NCI-H146 treated with DMSO at 0.1 percent for 48 hours (cell line): ENCODE measurements around the gene ERC1.
"Not testable (repeated sequence)": the region's sequence is repeated elsewhere in the genome, so short reads cannot be mapped to it uniquely, and the experiment has no call there.

Source experiments
- DNase-seq: peaks from one replicate; lab custom pipeline; 2025; ENCODE audit not compliant: unreplicated experiment; lab: John Stamatoyannopoulos, UW

The ERC1 gene

DNA sequence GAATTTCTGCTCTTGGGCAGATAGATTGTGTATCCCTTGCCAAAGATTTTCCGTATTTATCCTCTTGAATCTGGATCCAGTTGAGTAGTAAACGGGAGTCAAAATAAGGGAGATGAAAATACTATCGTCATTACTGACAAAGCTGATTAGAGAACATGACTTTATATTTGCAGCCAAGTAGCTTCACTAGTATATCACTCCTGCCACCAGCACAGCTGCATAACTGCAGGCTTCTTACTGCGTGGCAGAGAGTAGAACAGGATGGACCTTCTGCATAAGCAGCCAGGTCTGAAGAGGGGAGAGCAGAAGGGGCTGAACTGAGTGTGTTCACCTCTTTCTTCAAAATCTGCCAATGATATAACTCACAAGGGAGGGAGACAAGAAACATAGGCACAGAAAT is 319.6 kb downstream of the ERC1 start:
- no peak for DNase-seq

GRCh38 chr12:1311145-1311544 is 320.1 kb downstream of the ERC1 start:
- DNase-seq: no peak

DNA sequence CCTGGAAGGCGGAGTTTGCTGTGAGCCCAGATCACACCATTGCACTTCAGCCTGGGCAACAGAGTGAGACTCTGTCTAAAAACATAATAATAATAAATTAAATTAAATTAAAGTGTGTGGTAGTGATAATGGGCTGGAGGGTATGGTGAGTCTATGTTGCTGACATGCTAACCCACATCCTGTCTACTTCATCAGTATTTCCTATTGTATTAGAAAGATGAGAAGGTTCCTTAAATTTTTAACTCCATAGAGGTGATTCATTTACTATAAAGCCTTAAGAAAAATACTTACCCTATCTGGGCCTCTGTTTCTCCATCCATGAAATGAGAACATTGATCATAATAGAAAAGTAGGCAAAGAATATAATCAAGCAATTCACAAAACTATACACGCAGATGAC is 322.9 kb downstream of the ERC1 start:
- DNase-seq: no peak

DNA sequence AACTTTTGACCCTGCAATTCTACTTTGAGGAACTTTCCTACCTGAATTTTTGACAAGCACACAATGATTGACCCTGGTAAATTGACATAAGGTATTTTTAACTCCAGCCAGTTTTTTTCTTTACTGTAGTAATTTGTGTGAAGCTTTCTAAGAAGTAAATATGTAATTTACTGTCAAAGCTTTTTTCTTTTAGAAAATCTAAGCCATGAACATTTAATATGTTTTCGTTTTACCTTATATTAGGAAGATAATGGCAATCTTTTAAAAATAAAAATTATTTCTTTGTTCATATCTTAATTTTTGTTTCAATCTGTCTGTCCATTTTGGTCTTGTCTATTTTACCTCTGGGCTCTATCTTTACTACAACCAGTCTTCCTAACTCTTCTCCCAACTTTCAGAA is 323.5 kb downstream of the ERC1 start:
- DNase-seq: no peak

DNA sequence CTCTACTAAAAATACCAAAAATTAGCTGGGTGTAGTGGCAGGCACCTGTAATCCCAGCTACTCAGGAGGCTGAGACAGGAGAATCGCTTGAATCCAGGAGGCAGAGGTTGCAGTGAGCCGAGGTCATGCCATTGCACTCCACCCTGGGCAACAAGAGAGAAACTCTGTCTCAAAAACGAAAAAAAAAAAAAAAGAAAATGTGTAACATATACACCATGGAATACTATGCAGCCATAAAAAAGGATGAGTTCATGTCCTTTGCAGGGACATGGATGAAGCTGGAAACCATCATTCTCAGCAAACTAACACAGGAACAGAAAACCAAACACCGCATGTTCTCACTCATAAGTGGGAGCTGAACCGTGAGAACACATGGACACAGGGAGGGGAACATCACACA is 326.0 kb downstream of the ERC1 start:
- DNase-seq: not testable (repeated sequence)

- peak; percentile 97 for DNase-seq
These were observed 327.5 kb downstream of the ERC1 start for GRCh38 chr12:1318327-1319031.

- DNase-seq: no peak
These were observed 328.2 kb downstream of the ERC1 start for GRCh38 chr12:1319212-1319611.

- DNase-seq: no peak
These were observed 329.0 kb downstream of the ERC1 start for GRCh38 chr12:1320021-1320420.

DNA sequence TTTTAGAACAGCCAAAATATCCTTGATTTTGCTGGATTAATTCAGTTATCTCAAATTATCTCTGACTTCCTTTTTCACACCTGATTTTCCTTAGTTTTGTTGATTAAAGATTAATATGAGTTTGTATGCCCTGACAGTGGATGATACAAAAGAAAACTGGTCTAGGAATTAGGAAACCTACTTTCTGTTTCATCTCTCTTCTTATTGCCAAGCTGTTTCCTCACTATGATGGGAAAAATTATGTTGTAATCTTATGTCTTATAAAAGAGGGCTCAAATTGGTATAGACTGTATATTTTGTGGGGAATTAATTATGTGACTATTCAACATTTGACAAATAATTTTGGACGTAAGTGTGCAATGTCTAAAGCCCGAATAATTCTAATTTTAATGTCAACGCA is 331.8 kb downstream of the ERC1 start:
- no peak for DNase-seq

DNA sequence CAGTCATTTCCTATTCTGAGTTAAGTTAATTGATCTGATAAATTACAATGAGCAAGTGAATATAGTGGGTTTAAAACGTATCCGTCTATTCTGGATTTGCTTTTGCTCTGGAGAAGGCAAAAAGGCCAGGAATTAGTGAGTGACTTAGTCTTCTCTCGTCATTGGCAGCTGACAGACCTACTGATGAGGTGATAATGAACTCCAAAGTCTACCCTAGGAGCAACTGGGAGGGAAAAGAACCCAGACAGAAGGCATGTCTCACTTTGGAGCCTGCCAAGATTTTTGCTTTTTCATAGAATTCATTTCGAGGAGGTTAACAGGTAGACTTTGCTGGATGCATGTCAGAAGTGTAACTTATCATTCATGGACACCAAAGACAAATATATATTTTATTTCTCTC is 333.1 kb downstream of the ERC1 start:
- no peak for DNase-seq

GRCh38 chr12:1324910-1325309 is 333.9 kb downstream of the ERC1 start:
- DNase-seq: no peak

- no peak for DNase-seq
These were observed 334.6 kb downstream of the ERC1 start for GRCh38 chr12:1325666-1326065.

DNA sequence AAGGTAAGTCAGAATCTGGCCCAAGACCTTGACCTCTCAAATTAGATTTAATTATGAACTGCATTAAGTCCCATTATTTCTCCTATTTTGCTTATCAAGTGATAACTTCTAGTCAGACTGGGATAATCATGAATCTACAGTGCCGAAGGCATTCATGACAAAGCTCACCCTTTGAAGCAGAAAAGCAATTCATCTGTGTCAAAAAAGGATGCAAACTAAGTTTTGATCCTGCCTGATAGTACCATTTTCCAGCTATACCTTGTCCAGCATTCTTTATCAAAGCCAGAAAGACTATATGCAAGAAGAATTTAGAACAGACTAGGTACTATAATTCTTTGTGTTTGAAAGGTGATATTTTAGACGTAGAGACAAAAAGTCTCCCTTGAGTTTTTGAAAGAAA is 335.2 kb downstream of the ERC1 start:
- no peak for DNase-seq

DNA sequence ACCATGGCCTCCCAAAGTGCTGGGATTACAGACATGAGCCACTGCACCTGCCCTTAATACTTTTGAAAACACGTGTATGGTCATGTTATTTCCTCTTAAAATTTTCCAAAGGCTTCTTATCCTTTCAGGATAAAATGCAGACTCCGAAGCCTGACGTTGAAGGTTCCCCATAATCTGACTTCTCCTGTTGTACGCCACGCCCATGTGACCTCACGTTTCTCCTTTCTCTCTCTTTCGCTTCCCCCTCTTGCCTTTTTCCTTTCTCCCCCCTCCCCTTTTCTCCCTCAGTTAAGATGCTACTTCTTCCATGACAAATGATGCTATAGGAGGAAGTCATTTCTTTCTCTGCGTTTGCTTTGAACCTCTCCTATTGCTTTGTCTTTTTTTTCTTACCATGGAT is 337.4 kb downstream of the ERC1 start:
- DNase-seq: no peak

DNA sequence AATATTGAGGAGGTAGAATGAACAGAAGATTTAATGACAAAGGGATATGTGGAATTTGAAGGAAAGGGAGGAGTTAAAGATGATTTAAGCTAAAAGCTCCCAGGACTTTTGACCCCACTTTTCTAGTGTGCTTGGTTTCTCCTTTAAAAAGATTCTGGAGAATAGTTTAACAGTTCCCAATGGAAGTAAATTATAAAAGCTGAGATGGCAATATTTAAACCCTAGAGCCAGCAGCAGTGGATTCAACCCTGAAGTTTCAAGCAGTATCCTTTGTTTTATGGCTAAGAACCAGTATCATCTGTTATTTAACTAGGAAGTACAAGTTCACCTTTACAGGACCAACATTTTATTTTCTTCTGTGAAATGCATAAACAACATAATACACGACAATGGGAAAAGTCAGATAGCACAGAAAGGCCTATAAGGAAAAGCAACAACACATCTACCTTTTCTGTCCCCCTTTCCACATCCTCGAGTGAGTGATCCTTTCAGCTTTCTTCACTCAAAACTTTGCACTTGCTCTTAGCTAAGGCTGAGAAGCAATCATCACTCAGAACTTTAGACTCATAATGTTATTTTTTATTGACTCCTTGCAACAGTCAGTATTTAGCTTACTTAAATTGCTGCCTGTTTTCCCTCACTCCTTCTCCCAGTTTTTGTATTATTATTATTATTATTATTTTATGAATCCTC is 338.9 kb downstream of the ERC1 start:
- no peak for DNase-seq

- DNase-seq: no peak
These were observed 339.4 kb downstream of the ERC1 start for GRCh38 chr12:1330477-1330827.

- no peak for DNase-seq
These were observed 341.3 kb downstream of the ERC1 start for GRCh38 chr12:1332327-1332726.

- no peak for DNase-seq
These were observed 347.6 kb downstream of the ERC1 start for GRCh38 chr12:1338483-1339177.

DNA sequence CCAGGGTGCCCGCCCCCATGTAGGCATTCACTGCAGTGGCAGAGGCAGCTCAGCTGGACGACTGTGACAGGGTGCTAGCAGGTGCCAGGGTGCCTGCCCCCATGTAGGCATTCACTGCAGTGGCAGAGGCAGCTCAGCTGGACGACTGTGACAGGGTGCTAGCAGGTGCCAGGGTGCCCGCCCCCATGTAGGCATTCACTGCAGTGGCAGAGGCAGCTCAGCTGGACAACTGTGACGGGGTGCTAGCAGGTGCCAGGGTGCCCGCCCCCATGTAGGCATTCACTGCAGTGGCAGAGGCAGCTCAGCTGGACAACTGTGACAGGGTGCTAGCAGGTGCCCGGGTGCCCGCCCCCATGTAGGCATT is 348.1 kb downstream of the ERC1 start:
- not testable (repeated sequence) for DNase-seq

- DNase-seq: no peak
These were observed 348.7 kb downstream of the ERC1 start for GRCh38 chr12:1339618-1340319.

GRCh38 chr12:1341270-1341669 is 350.2 kb downstream of the ERC1 start:
- DNase-seq: not testable (repeated sequence)

- DNase-seq: no peak
These were observed 352.4 kb downstream of the ERC1 start for GRCh38 chr12:1343422-1343821.
